Stimulated activated CD8-positive, alpha-beta memory T cell treated with anti-CD3 and anti-CD28 coated beads, Interleukin-4, amount 100 ng/mL, for 24 hours (primary cell): ENCODE data around the gene GPR153.

Source experiments
- DNase-seq: peaks from one replicate; pipeline ENCODE4 v3.0.0-alpha.2; 2020; ENCODE audit warnings: low read depth

Gene GPR153

GRCh38 chr1:6287029-6287428, 26.1 kb upstream of the GPR153 start:
- DNase-seq = no peak

- no peak for DNase-seq
These were observed 25.4 kb upstream of the GPR153 start for GRCh38 chr1:6286266-6286665.

- DNase-seq = no peak
These were observed 24.4 kb upstream of the GPR153 start for GRCh38 chr1:6285336-6285735.

GRCh38 chr1:6282577-6283270, 21.8 kb upstream of the GPR153 start:
- no peak for DNase-seq

- DNase-seq = no peak
These were observed 20.9 kb upstream of the GPR153 start for GRCh38 chr1:6281511-6282402.

GRCh38 chr1:6280761-6281451, 20.0 kb upstream of the GPR153 start:
- DNase-seq = no peak

GRCh38 chr1:6279613-6280383, 18.9 kb upstream of the GPR153 start:
- no peak for DNase-seq

GRCh38 chr1:6279066-6279465, 18.2 kb upstream of the GPR153 start:
- DNase-seq = no peak

- no peak for DNase-seq
These were observed 17.4 kb upstream of the GPR153 start for GRCh38 chr1:6278263-6278662.

GRCh38 chr1:6276811-6277555, 16.1 kb upstream of the GPR153 start:
- no peak for DNase-seq

- no peak for DNase-seq
These were observed 15.2 kb upstream of the GPR153 start for GRCh38 chr1:6275826-6276782.

GRCh38 chr1:6274622-6275139, 13.8 kb upstream of the GPR153 start:
- no peak for DNase-seq

GRCh38 chr1:6274102-6274501, 13.2 kb upstream of the GPR153 start:
- DNase-seq = no peak

GRCh38 chr1:6273380-6273891, 12.5 kb upstream of the GPR153 start:
- no peak for DNase-seq

- DNase-seq = no peak
These were observed 12.0 kb upstream of the GPR153 start for GRCh38 chr1:6272868-6273267.

- DNase-seq = no peak
These were observed 11.6 kb upstream of the GPR153 start for GRCh38 chr1:6272452-6272851.

GRCh38 chr1:6271554-6271953, 10.7 kb upstream of the GPR153 start:
- DNase-seq = no peak

GRCh38 chr1:6271006-6271405, 10.1 kb upstream of the GPR153 start:
- no peak for DNase-seq

GRCh38 chr1:6270401-6270800, 9.5 kb upstream of the GPR153 start:
- DNase-seq = no peak
